Panc1 (cell line): ENCODE data around the gene MAN2C1.

Experiments used
- POLR2AphosphoS5 ChIP-seq: IDR thresholded peaks from 2 replicates; pipeline ENCODE4 v1.6.1; 2012; ENCODE audit warnings: mild to moderate bottlenecking, low read depth, low read length, moderate library complexity
- SIN3A ChIP-seq: IDR thresholded peaks from 2 replicates; pipeline ENCODE4 v1.6.1; 2012; ENCODE audit warnings: low read depth, mild to moderate bottlenecking, low read length, moderate library complexity, borderline replicate concordance; ENCODE audit not compliant: insufficient read depth
- TCF7L2 ChIP-seq: IDR thresholded peaks from 2 replicates; pipeline ENCODE4 v1.6.1; 2011; ENCODE audit warnings: mild to moderate bottlenecking, low read depth, low read length, inconsistent platforms
- TF ChIP-seq, protein P1 (sequence below): fragments of 450-650 bp; IDR thresholded peaks from 2 replicates; pipeline ENCODE4 v1.5.1; 2017; ENCODE audit warnings: mild to moderate bottlenecking
- TF ChIP-seq, protein P2 (sequence below), 2 experiments: IDR thresholded peaks; 2 replicates each; pipeline ENCODE4 v1.6.1; 2011 to 2012; ENCODE audit warnings: low read depth in 2 of 2, control low read depth in 1 of 2, low read length in 1 of 2, mild to moderate bottlenecking in 1 of 2, moderate library complexity in 1 of 2; ENCODE audit not compliant: insufficient read depth in 1 of 2

DNA sequence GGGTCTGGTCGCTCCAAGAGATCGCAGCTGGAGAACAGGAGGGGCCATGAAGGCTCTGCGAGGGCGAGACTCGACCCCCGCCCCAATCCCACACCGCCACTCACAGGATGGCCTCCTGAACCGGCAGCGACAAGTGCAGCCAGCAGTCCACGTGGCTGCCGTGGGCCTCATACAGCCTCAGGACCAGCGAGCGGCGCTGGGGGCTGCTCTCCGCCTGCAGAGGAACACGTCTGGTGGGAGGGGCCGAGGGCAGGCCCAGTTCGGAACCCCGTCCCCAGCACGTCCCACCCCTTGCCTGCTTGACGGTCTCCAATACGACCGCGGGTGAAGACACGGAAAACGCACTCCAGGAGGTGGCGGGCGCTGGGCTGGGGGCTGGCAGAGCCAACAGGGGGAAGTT, 12.4 kb downstream of the MAN2C1 start:
- TF ChIP-seq, protein P1, sequence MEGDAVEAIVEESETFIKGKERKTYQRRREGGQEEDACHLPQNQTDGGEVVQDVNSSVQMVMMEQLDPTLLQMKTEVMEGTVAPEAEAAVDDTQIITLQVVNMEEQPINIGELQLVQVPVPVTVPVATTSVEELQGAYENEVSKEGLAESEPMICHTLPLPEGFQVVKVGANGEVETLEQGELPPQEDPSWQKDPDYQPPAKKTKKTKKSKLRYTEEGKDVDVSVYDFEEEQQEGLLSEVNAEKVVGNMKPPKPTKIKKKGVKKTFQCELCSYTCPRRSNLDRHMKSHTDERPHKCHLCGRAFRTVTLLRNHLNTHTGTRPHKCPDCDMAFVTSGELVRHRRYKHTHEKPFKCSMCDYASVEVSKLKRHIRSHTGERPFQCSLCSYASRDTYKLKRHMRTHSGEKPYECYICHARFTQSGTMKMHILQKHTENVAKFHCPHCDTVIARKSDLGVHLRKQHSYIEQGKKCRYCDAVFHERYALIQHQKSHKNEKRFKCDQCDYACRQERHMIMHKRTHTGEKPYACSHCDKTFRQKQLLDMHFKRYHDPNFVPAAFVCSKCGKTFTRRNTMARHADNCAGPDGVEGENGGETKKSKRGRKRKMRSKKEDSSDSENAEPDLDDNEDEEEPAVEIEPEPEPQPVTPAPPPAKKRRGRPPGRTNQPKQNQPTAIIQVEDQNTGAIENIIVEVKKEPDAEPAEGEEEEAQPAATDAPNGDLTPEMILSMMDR: no peak
- TF ChIP-seq, protein P2, sequence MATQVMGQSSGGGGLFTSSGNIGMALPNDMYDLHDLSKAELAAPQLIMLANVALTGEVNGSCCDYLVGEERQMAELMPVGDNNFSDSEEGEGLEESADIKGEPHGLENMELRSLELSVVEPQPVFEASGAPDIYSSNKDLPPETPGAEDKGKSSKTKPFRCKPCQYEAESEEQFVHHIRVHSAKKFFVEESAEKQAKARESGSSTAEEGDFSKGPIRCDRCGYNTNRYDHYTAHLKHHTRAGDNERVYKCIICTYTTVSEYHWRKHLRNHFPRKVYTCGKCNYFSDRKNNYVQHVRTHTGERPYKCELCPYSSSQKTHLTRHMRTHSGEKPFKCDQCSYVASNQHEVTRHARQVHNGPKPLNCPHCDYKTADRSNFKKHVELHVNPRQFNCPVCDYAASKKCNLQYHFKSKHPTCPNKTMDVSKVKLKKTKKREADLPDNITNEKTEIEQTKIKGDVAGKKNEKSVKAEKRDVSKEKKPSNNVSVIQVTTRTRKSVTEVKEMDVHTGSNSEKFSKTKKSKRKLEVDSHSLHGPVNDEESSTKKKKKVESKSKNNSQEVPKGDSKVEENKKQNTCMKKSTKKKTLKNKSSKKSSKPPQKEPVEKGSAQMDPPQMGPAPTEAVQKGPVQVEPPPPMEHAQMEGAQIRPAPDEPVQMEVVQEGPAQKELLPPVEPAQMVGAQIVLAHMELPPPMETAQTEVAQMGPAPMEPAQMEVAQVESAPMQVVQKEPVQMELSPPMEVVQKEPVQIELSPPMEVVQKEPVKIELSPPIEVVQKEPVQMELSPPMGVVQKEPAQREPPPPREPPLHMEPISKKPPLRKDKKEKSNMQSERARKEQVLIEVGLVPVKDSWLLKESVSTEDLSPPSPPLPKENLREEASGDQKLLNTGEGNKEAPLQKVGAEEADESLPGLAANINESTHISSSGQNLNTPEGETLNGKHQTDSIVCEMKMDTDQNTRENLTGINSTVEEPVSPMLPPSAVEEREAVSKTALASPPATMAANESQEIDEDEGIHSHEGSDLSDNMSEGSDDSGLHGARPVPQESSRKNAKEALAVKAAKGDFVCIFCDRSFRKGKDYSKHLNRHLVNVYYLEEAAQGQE (IDR thresholded peaks at IDR 0.05; ENCODE audit: insufficient read depth in 1 of 2, low read depth in 2 of 2, low read length in 1 of 2): no peak
- TF ChIP-seq TCF7L2 (no peak), SIN3A (no peak), POLR2AphosphoS5 (no peak)
